ENCODE measurements around the gene SSPN. TPM values are rescaled to one million over a fixed set of nuclear protein-coding genes. Genes with fewer than 3 reads are reported as not detected.

Gene SSPN
- total RNA-seq, 1 donor from 2014 or later: 0.84 TPM

DNA sequence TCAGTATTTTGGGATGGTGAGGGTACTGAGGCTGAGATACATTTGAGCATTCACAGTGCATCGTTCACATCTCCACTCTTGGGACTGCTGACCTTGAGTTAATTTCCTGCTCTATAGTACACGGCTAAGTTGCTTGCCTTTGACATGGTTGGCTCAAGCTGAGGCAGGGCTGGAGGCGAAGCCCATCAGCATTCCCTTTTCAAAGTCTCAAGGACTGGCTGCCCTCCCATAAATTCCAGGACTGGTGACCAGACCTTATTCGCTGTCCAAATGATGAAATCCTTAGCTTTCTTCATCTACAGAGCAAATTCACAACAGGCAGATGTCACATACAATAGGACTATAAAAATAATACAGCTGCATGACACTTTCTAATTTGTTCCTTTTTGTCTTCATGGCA, 85.9 kb downstream of the SSPN start:
- Histone ChIP-seq H3K4me2 (no peak overlapping the region), H2AFZ (replicated peaks) (no peak overlapping the region), H3K4me3 (no peak overlapping the region), H3K27ac (no peak overlapping the region), H3K4me1 (no peaks in the 10 kb centered on the region), H3F3A (ENCODE audit: low read depth) (no peaks in the 10 kb centered on the region), H3K9ac (no peak overlapping the region), H3K9me3 (ENCODE audit: low read depth) (no peaks in the 10 kb centered on the region), H4K20me1 (ENCODE audit: low read depth) (no peaks in the 10 kb centered on the region), H3K27me3 (no peaks in the 10 kb centered on the region), H3K36me3 (no peaks in the 10 kb centered on the region), H3K79me2 (ENCODE audit: low read depth) (no peaks in the 10 kb centered on the region)
- no peak overlapping the region for H3K4me3 Mint-ChIP-seq
- TF ChIP-seq EZH2 (IDR thresholded peaks at IDR 0.05): no peak
- TF ChIP-seq, protein P1, sequence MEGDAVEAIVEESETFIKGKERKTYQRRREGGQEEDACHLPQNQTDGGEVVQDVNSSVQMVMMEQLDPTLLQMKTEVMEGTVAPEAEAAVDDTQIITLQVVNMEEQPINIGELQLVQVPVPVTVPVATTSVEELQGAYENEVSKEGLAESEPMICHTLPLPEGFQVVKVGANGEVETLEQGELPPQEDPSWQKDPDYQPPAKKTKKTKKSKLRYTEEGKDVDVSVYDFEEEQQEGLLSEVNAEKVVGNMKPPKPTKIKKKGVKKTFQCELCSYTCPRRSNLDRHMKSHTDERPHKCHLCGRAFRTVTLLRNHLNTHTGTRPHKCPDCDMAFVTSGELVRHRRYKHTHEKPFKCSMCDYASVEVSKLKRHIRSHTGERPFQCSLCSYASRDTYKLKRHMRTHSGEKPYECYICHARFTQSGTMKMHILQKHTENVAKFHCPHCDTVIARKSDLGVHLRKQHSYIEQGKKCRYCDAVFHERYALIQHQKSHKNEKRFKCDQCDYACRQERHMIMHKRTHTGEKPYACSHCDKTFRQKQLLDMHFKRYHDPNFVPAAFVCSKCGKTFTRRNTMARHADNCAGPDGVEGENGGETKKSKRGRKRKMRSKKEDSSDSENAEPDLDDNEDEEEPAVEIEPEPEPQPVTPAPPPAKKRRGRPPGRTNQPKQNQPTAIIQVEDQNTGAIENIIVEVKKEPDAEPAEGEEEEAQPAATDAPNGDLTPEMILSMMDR (IDR thresholded peaks at IDR 0.05): no peak
- TF ChIP-seq EZH2phosphoT487 (IDR thresholded peaks at IDR 0.05): no peak
- peaks cover 2% of the 10 kb centered on the region for H3K27me3 Mint-ChIP-seq (ENCODE audit: insufficient read depth, low read depth)
- no peaks in the 10 kb centered on the region for H3K36me3 Mint-ChIP-seq
- no peak overlapping the region for H3K27ac Mint-ChIP-seq
- no peak for DNase-seq (ENCODE audit: low spot score)
- no peaks in the 10 kb centered on the region for H3K9me3 Mint-ChIP-seq
- H3K4me1 Mint-ChIP-seq: no peaks in the 10 kb centered on the region

- Mint-ChIP-seq H3K4me3 (no peak overlapping the region), H3K36me3 (no peaks in the 10 kb centered on the region)
- no peak overlapping the region for H3K27ac ChIP-seq
Observed at GRCh38 chr12:26282339-26282940, 87.1 kb downstream of the SSPN start.

GRCh38 chr12:26283046-26283445, 87.7 kb downstream of the SSPN start:
- Histone ChIP-seq H3F3A (ENCODE audit: low read depth) (no peaks in the 10 kb centered on the region), H3K27ac (no peak overlapping the region), H2AFZ (replicated peaks) (no peak overlapping the region), H3K79me2 (ENCODE audit: low read depth) (no peaks in the 10 kb centered on the region), H3K9me3 (ENCODE audit: low read depth) (no peaks in the 10 kb centered on the region), H3K9ac (no peak overlapping the region), H3K27me3 (no peaks in the 10 kb centered on the region), H3K4me1 (no peaks in the 10 kb centered on the region), H4K20me1 (ENCODE audit: low read depth) (no peaks in the 10 kb centered on the region), H3K4me2 (no peak overlapping the region), H3K4me3 (no peak overlapping the region), H3K36me3 (no peaks in the 10 kb centered on the region)
- H3K4me1 Mint-ChIP-seq: no peaks in the 10 kb centered on the region
- peaks cover 2% of the 10 kb centered on the region for H3K27me3 Mint-ChIP-seq (ENCODE audit: insufficient read depth, low read depth)
- no peak overlapping the region for H3K4me3 Mint-ChIP-seq
- TF ChIP-seq, protein P1 (IDR thresholded peaks at IDR 0.05): no peak
- TF ChIP-seq EZH2phosphoT487 (IDR thresholded peaks at IDR 0.05) (no peak), EZH2 (IDR thresholded peaks at IDR 0.05) (no peak)
- H3K9me3 Mint-ChIP-seq: no peaks in the 10 kb centered on the region
- DNase-seq (ENCODE audit: low spot score): no peak
- H3K27ac Mint-ChIP-seq: no peak overlapping the region
- no peaks in the 10 kb centered on the region for H3K36me3 Mint-ChIP-seq

More at GRCh38 chr12:26282339-26282940, 87.1 kb downstream of the SSPN start:
- no peak for DNase-seq (ENCODE audit: low spot score)
- H3K4me1 Mint-ChIP-seq: no peaks in the 10 kb centered on the region
- H3K27me3 Mint-ChIP-seq (ENCODE audit: insufficient read depth, low read depth): peaks cover 2% of the 10 kb centered on the region
- no peaks in the 10 kb centered on the region for H3K4me1 ChIP-seq
- H4K20me1 ChIP-seq (ENCODE audit: low read depth): no peaks in the 10 kb centered on the region
- no peaks in the 10 kb centered on the region for H3F3A ChIP-seq (ENCODE audit: low read depth)
- no peak overlapping the region for H3K9ac ChIP-seq
- H2AFZ ChIP-seq (replicated peaks): no peak overlapping the region
- H3K4me3 ChIP-seq: no peak overlapping the region
- no peak for TF ChIP-seq EZH2 (IDR thresholded peaks at IDR 0.05)
- no peak for TF ChIP-seq EZH2phosphoT487 (IDR thresholded peaks at IDR 0.05)
- TF ChIP-seq, protein P1 (IDR thresholded peaks at IDR 0.05): no peak
- H3K4me2 ChIP-seq: no peak overlapping the region
- no peaks in the 10 kb centered on the region for H3K79me2 ChIP-seq (ENCODE audit: low read depth)
- no peaks in the 10 kb centered on the region for H3K36me3 ChIP-seq
- no peaks in the 10 kb centered on the region for H3K9me3 Mint-ChIP-seq
- H3K27me3 ChIP-seq: no peaks in the 10 kb centered on the region
- H3K27ac Mint-ChIP-seq: no peak overlapping the region
- H3K9me3 ChIP-seq (ENCODE audit: low read depth): no peaks in the 10 kb centered on the region
